HEK293T (cell line): ENCODE measurements around the gene CTAG1A.

Experiments used
- CTCF ChIA-PET: fragments of 350-600 bp; formaldehyde crosslinking; extraction: SDS; loops from one replicate; lab custom pipeline; 2021; ENCODE audit warnings: antibody characterized with exemption, inconsistent platforms; lab: Yijun Ruan, JAX
- POLR2A ChIA-PET: fragments of 350-600 bp; formaldehyde crosslinking; extraction: SDS; loops from one replicate; lab custom pipeline; 2020; ENCODE audit warnings: antibody characterized with exemption, inconsistent platforms; lab: Yijun Ruan, JAX
- DNase-seq: peaks from one replicate; pipeline ENCODE4 v3.0.0; 2012; ENCODE audit warnings: mixed read lengths; ENCODE audit errors: extremely low spot score
- ARNT ChIP-seq: fragments of 450-650 bp; IDR thresholded peaks from 2 replicates; pipeline ENCODE4 v1.6.1; 2017; ENCODE audit warnings: mild to moderate bottlenecking
- BHLHE40 ChIP-seq: fragments of 450-650 bp; IDR thresholded peaks from 2 replicates; pipeline ENCODE4 v1.6.1; 2016; ENCODE audit warnings: mild to moderate bottlenecking, moderate library complexity, borderline replicate concordance
- CTBP1 ChIP-seq: fragments of 450-650 bp; IDR thresholded peaks from 2 replicates; pipeline ENCODE4 v1.6.1; 2016; ENCODE audit warnings: borderline replicate concordance
- ELF4 ChIP-seq: fragments of 450-650 bp; IDR thresholded peaks from 2 replicates; pipeline ENCODE4 v1.6.1; 2017; ENCODE audit warnings: antibody characterized with exemption
- FOXA1 ChIP-seq: fragments of 450-650 bp; IDR thresholded peaks from 2 replicates; pipeline ENCODE4 v1.6.1; 2016; ENCODE audit warnings: mild to moderate bottlenecking
- FOXK2 ChIP-seq: fragments of 450-650 bp; IDR thresholded peaks from 2 replicates; pipeline ENCODE4 v1.6.1; 2016; ENCODE audit warnings: mild to moderate bottlenecking
- FOXM1 ChIP-seq: fragments of 450-650 bp; IDR thresholded peaks from 2 replicates; pipeline ENCODE4 v1.6.1; 2017; ENCODE audit warnings: mild to moderate bottlenecking, borderline replicate concordance
- HDGF ChIP-seq: fragments of 450-650 bp; IDR thresholded peaks from 2 replicates; pipeline ENCODE4 v1.6.1; 2017; ENCODE audit warnings: antibody characterized with exemption, borderline replicate concordance
- L3MBTL2 ChIP-seq: fragments of 450-650 bp; conservative IDR thresholded peaks from 2 replicates; pipeline ENCODE4 v1.6.1; 2016; ENCODE audit warnings: mild to moderate bottlenecking
- LEF1 ChIP-seq: fragments of 450-650 bp; IDR thresholded peaks from 2 replicates; pipeline ENCODE4 v1.6.1; 2017; ENCODE audit warnings: mild to moderate bottlenecking, borderline replicate concordance
- NFRKB ChIP-seq: fragments of 450-650 bp; IDR thresholded peaks from 2 replicates; pipeline ENCODE4 v1.6.1; 2016; ENCODE audit warnings: mild to moderate bottlenecking, moderate library complexity
- SP1 ChIP-seq: fragments of 450-650 bp; IDR thresholded peaks from 2 replicates; pipeline ENCODE4 v1.6.1; 2017
- SUZ12 ChIP-seq: fragments of 450-650 bp; IDR thresholded peaks from 2 replicates; pipeline ENCODE4 v1.6.1; 2016; ENCODE audit warnings: mild to moderate bottlenecking
- TARDBP ChIP-seq: fragments of 450-650 bp; IDR thresholded peaks from 2 replicates; pipeline ENCODE4 v1.6.1; 2016
- ZNF384 ChIP-seq: fragments of 450-650 bp; IDR thresholded peaks from 2 replicates; pipeline ENCODE4 v1.6.1; 2016
- TF ChIP-seq, protein P1 (sequence below): fragments of 450-650 bp; IDR thresholded peaks from 2 replicates; pipeline ENCODE4 v1.6.1; 2016

Gene CTAG1A

DNA sequence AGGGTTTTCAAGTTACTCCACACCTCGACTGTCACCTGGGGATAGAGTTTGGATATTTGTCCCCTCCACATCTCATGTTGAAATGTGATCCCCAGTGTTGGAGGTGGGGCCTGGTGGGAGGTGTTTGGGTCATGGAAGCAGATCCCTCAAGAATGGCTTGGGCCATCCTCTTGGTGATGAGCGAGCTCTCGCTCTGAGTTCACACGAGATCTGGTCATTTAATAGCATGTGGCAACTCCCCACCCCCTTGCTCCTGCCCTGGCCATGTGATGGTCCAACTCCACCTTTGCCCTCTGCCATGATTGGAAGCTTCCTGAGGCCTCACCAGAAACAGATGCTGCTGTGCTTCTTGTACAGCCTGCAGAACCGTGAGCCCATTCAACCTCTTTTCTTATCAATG lies 8.3 kb downstream of the CTAG1A start:
- ChIA-PET CTCF (no interaction called here), POLR2A (no interaction called here)
- DNase-seq: no peak
- TF ChIP-seq LEF1 (no peak), ZNF384 (no peak), CTBP1 (no peak), ARNT (no peak), FOXM1 (no peak), TARDBP (no peak), FOXA1 (no peak), SP1 (no peak), FOXK2 (no peak), SUZ12 (no peak), HDGF (no peak), BHLHE40 (no peak), NFRKB (no peak), ELF4 (no peak), L3MBTL2 (no peak)
- TF ChIP-seq, protein P1, sequence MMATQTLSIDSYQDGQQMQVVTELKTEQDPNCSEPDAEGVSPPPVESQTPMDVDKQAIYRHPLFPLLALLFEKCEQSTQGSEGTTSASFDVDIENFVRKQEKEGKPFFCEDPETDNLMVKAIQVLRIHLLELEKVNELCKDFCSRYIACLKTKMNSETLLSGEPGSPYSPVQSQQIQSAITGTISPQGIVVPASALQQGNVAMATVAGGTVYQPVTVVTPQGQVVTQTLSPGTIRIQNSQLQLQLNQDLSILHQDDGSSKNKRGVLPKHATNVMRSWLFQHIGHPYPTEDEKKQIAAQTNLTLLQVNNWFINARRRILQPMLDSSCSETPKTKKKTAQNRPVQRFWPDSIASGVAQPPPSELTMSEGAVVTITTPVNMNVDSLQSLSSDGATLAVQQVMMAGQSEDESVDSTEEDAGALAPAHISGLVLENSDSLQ: no peak

DNA sequence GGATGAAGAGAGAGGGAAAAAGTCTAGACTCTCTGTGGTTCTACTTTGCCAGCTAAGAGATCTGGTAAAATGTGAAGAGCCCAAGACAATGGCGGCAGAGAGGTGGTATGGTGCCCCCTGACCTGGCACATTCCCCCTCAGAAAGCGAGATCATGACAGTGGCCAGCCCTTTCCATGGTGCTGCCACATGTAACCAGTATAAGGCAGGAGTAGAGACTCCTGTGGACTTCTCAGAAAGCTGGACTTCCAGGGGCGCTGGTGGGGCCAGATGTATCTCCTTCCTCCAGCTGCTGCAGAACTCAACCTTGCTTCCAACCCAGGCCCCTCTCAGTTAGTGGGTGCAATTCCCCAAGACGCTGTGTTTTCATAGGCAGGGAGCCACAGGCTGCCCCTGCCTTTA lies 9.6 kb downstream of the CTAG1A start:
- ChIA-PET POLR2A (no interaction called here), CTCF (no interaction called here)
- TF ChIP-seq, protein P1: no peak
- TF ChIP-seq FOXA1: no peak
- TF ChIP-seq FOXK2: no peak
- no peak for TF ChIP-seq L3MBTL2
- TF ChIP-seq NFRKB: no peak
- TF ChIP-seq ZNF384: no peak
- no peak for TF ChIP-seq CTBP1
- no peak for TF ChIP-seq ELF4
- TF ChIP-seq LEF1: no peak
- no peak for TF ChIP-seq TARDBP
- no peak for TF ChIP-seq ARNT
- no peak for TF ChIP-seq SUZ12
- TF ChIP-seq BHLHE40: no peak
- TF ChIP-seq HDGF: no peak
- TF ChIP-seq SP1: no peak
- TF ChIP-seq FOXM1: no peak
- DNase-seq: peak; percentile 1

DNA sequence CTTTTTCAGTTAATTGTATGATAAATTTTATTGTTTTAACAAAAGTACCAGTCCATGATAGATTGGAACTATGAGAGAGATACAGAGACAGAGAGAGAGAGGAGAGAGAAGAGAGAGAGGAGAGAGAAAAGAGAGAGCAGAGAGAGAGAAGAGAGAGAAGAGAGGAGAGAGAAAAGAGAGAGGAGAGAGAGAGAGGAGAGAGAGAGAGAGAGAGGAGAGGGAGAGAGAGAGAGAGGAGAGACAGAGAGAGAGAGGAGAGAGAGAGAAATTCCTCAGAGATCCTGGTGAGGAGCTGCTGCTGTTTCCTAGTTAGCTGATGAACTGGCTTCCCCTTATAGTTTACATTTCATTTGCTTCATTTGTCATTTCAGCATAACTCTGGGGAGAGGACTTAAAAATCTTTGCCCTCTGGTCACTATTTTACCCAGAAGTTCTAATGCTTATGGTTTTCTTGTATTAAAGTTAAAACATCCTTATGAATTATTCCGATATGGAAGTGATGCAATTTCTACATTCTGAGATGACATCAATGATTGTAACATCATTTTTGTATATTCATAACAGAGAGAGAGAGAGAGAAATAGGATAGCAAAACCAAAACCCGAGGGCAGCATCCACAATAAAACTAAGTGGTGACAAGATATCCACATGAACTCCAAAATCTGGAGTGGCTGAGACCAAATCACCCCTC lies 10.8 kb downstream of the CTAG1A start:
- DNase-seq: no peak
- CTCF ChIA-PET: no interaction called here
- POLR2A ChIA-PET: no interaction called here
- TF ChIP-seq FOXK2 (no peak), ZNF384 (no peak), L3MBTL2 (no peak), ARNT (no peak), NFRKB (no peak), LEF1 (no peak), HDGF (no peak)

DNA sequence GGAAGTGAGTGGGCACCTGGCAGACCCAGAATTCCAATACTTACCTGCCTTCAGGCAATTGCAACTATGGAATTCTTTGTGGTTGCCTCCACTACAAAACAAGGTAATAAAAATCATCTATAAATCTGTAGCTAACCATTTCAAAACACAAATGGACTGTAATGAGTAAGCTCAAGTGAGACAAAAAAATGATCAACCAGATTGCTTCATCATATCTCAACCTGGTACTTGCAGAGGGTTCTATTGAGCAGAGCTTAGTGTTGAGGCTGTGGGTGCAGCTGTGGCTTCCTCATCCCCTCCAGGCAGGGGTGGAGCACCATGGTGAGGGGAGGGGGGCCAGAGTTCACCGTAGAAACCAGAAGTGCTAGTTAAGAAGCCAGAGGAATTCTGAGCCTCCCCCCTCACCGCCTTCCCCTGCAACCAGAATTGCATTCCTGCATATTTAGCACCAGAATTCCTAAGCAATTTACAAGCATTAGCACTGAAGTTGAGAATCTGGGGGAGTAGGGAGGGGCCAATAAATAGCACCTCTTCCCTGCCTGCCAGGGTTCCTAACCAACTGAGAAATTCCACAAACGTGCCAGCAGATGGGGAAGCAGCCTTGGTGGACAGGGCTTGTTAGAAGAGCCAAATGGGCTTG lies 11.5 kb downstream of the CTAG1A start:
- POLR2A ChIA-PET: no interaction called here
- DNase-seq: peak; percentile 4
- CTCF ChIA-PET: no interaction called here
- no peak for TF ChIP-seq ARNT
- TF ChIP-seq, protein P1: no peak
- TF ChIP-seq BHLHE40: no peak
- TF ChIP-seq CTBP1: no peak

DNA sequence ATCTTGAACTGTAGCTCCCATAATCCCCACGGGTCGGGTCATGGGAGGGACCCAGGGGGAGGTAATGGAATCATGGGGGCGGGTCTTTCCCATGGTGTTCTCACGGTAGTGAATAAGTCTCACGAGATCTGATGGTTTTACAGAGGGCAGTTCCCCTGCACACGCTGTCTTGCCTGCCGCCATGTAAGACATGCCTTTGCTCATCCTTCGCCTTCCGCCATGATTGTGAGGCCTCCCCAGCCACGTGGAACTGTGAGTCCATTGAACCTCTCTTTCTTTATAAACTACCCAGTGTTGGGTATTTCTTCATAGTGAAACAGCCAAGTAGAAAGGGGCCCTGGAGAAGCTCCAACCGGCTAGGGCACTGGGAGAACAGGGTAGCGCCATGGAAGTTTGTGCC lies 12.3 kb downstream of the CTAG1A start:
- CTCF ChIA-PET: no interaction called here
- no peak for DNase-seq
- POLR2A ChIA-PET: no interaction called here
- TF ChIP-seq NFRKB: no peak
- TF ChIP-seq L3MBTL2: no peak
- TF ChIP-seq SUZ12: no peak
- TF ChIP-seq ARNT: no peak
- no peak for TF ChIP-seq FOXA1
- TF ChIP-seq CTBP1: no peak
- no peak for TF ChIP-seq LEF1
- TF ChIP-seq FOXM1: no peak
- no peak for TF ChIP-seq ZNF384
- no peak for TF ChIP-seq SP1

DNA sequence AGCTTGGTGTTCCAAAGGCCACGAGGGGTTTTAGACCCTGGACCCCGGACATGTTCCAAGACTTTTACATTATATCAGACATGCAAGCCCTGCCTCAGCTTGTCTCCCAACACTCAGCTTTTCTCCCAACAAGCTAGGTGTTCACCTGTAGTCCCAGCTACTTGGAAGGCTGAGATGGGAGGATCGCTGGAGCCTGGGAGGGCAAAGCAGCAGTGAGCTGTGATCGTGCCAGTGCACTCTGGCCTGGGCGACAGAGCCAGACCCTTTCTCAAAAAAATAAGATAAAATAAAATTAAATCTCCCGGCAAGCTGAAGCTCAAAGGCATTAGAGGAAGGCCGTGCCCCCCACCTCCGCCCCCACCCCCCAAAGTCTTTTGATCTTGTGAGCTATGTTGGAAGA lies 13.7 kb downstream of the CTAG1A start:
- no peak for TF ChIP-seq NFRKB
- TF ChIP-seq FOXK2: no peak
- TF ChIP-seq FOXM1: no peak
- TF ChIP-seq, protein P1: no peak
- no peak for TF ChIP-seq L3MBTL2
- TF ChIP-seq BHLHE40: no peak
- TF ChIP-seq FOXA1: no peak
- TF ChIP-seq TARDBP: no peak
- no peak for TF ChIP-seq HDGF
- no peak for TF ChIP-seq ARNT
- TF ChIP-seq CTBP1: no peak
- TF ChIP-seq ZNF384: no peak
- TF ChIP-seq SP1: no peak
- TF ChIP-seq ELF4: no peak
- TF ChIP-seq SUZ12: no peak
- no peak for TF ChIP-seq LEF1
- DNase-seq: no peak
- ChIA-PET POLR2A (no interaction called here), CTCF (no interaction called here)
